Endodermal cell (in vitro differentiated cells): ENCODE data around the gene ELMO3. TPM values are rescaled to one million over a fixed set of nuclear protein-coding genes. Genes with fewer than 3 reads are reported as not detected.

ENCODE experiments used
- DNase-seq: peaks from one replicate; pipeline ENCODE4 v3.0.0-alpha.2; 2017
- H3K27ac ChIP-seq: 2 replicates; pipeline ENCODE4 v1.5.1; 2013; ENCODE audit warnings: mild to moderate bottlenecking, low read depth, low read length, moderate library complexity
- H3K27me3 ChIP-seq: 2 replicates; pipeline ENCODE4 v1.6.1; 2013; ENCODE audit warnings: mild to moderate bottlenecking, low read length, moderate library complexity; ENCODE audit not compliant: insufficient read depth, control insufficient read depth, poor library complexity, severe bottlenecking
- H3K36me3 ChIP-seq: 2 replicates; pipeline ENCODE4 v1.7.0; 2013; ENCODE audit warnings: mild to moderate bottlenecking, low read length, moderate library complexity; ENCODE audit not compliant: control insufficient read depth, insufficient read depth
- H3K4me1 ChIP-seq: one replicate; pipeline ENCODE4 v1.7.0; 2013; ENCODE audit warnings: low read length; ENCODE audit not compliant: control insufficient read depth, insufficient read depth
- H3K4me3 ChIP-seq: 2 replicates; pipeline ENCODE4 v1.5.1; 2013; ENCODE audit warnings: mild to moderate bottlenecking, low read length, moderate library complexity
- H3K9ac ChIP-seq: 2 replicates; pipeline ENCODE4 v1.6.1; 2013; ENCODE audit warnings: mild to moderate bottlenecking, low read length, moderate library complexity; ENCODE audit not compliant: poor library complexity, severe bottlenecking; ENCODE audit errors: extremely low read depth
- H3K9me3 ChIP-seq: 2 replicates; pipeline ENCODE4 v1.6.1; 2013; ENCODE audit warnings: mild to moderate bottlenecking, low read length, moderate library complexity; ENCODE audit not compliant: control insufficient read depth
- H3K27ac Mint-ChIP-seq: 2 replicates; pipeline ENCODE4 v1.8.0; 2020; ENCODE audit warnings: mixed read lengths
- H3K27me3 Mint-ChIP-seq: 2 replicates; pipeline ENCODE4 v1.8.0; 2021; ENCODE audit warnings: mild to moderate bottlenecking, mixed read lengths; ENCODE audit not compliant: insufficient read depth
- H3K36me3 Mint-ChIP-seq: 2 replicates; pipeline ENCODE4 v1.8.0; 2020; ENCODE audit warnings: low read depth, mixed read lengths
- H3K4me1 Mint-ChIP-seq: 2 replicates; pipeline ENCODE4 v1.8.0; 2020; ENCODE audit warnings: mixed read lengths
- H3K4me3 Mint-ChIP-seq: 2 replicates; pipeline ENCODE4 v1.8.0; 2020; ENCODE audit warnings: mild to moderate bottlenecking, moderate library complexity, mixed read lengths
- H3K9me3 Mint-ChIP-seq: 2 replicates; pipeline ENCODE4 v1.8.0; 2020; ENCODE audit warnings: mild to moderate bottlenecking, mixed read lengths
- WGBS, 2 experiments: methylation state at CpG; one replicate each; pipeline versions ENCODE4 v1.1.5 to v1.1.7; 2013; ENCODE audit warnings: missing lambda C conversion rate in 2 of 2, mixed read lengths in 1 of 2; ENCODE audit not compliant: insufficient coverage in 1 of 2, insufficient read length in 1 of 2; 5-methylcytosine and 5-hydroxymethylcytosine counted together
- total RNA-seq, 2 donors: library from RNA; stranded (reverse); fragmentation: NEBNext Ultra II Directional in 1 of 2; extraction: Animal tissue kit (Norgen Biotek cat#: 25700) in 1 of 2; gene quantifications; 2 replicates in 1 of 2; 3 replicates in 1 of 2; pipeline ENCODE4 v1.2.1, GENCODE V29; 2021
- TF ChIP-seq, protein P1 (sequence below): fragments of 200-600 bp; sonication (generic); conservative IDR thresholded peaks from 2 replicates; pipeline ENCODE4 v1.5.0; 2021; ENCODE audit warnings: antibody characterized with exemption, mild to moderate bottlenecking

Gene ELMO3
- total RNA-seq, 2 donors from 2014 or later: 5.6 to 6.4 TPM

DNA sequence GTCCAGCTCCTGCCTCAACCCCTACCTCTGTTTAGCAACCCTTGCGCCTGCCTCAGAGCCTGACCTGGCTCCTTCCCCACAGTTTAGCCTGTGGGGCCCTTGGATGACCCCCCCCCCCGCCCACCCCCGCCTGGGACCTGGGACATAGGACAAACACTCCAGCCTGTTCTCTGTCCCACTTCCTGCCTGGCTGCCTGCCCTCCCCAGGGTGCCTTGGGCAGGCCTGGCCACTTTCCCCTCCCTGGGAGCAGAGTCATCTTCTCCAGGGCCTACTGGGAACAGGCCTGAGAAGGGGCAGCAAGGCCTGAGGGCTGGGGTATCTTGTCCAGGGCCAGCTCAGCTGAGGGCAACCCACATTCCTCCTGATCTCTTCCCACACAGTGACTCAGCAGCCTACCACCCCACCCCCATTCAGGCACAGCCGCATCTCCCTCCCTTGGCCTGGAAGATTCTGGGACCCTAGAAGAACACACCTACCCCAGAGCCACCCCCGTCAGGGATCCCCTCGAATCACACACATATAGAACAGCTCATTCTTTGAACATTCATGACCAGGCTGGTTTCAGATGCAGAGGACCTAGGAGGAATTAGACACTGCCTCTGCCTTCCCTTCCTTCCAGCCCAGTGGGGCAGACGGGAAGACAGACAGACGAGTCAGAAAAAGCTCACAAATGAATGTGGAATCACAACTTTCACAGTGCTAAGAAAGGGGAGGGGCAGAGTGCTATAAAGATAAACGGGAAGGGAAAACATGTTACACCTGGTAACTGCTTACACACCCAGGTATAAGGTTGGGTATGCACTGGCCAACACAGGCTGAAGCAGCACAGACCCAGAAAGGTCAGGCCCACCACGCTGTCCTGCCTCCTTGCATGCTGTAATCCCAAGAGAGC, 42.3 kb downstream of the ELMO3 start:
- peak overlapping the region; percentile 94 for H3K27ac Mint-ChIP-seq

DNA sequence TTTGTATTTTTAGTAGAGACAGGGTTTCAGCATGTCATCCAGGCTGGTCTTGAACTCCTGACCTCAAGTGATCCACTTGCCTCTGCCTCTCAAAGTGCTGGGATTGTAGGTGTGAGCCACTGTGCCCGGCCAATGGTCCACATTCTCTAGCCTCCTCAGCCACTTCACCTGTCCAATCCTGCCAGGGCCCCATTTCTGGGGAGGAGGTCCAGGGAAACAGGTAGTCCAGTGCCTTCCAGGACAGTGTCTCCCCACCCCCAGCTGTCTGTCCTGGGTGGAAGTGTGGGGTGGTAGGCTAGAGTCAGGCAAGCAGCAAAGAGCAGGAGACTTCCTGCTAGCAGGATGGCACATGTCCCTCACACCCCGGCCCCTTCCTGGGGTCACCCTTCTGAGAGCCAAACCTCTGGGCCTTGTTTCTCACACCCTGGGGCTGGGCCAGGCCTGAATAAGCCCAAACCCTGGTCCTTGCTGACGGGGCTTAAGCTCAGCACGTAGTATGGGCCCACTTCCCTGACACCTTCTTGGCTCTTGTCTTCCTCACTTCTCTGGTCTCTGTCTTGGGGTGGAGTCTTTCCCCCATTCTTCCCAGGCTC, 43.3 kb downstream of the ELMO3 start:
- peaks cover 19% of the 10 kb centered on the region for H3K36me3 Mint-ChIP-seq
- H3K9ac ChIP-seq: no peak overlapping the region
- H3K4me1 ChIP-seq: peaks cover 24% of the 10 kb centered on the region
- H3K27me3 ChIP-seq: no peaks in the 10 kb centered on the region
- no peaks in the 10 kb centered on the region for H3K9me3 ChIP-seq
- no peak overlapping the region for H3K4me3 Mint-ChIP-seq
- peaks cover 14% of the 10 kb centered on the region for H3K4me1 Mint-ChIP-seq
- TF ChIP-seq, protein P1, sequence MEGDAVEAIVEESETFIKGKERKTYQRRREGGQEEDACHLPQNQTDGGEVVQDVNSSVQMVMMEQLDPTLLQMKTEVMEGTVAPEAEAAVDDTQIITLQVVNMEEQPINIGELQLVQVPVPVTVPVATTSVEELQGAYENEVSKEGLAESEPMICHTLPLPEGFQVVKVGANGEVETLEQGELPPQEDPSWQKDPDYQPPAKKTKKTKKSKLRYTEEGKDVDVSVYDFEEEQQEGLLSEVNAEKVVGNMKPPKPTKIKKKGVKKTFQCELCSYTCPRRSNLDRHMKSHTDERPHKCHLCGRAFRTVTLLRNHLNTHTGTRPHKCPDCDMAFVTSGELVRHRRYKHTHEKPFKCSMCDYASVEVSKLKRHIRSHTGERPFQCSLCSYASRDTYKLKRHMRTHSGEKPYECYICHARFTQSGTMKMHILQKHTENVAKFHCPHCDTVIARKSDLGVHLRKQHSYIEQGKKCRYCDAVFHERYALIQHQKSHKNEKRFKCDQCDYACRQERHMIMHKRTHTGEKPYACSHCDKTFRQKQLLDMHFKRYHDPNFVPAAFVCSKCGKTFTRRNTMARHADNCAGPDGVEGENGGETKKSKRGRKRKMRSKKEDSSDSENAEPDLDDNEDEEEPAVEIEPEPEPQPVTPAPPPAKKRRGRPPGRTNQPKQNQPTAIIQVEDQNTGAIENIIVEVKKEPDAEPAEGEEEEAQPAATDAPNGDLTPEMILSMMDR: no peak
- no peak overlapping the region for H3K27ac Mint-ChIP-seq
- H3K27me3 Mint-ChIP-seq: no peaks in the 10 kb centered on the region
- no peak overlapping the region for H3K4me3 ChIP-seq
- H3K36me3 ChIP-seq: peaks cover 74% of the 10 kb centered on the region
- 94 to 96% methylated on average over 2 to 4 of the region's 4 CpGs for WGBS, 2 experiments
- no peak for DNase-seq
- no peak overlapping the region for H3K27ac ChIP-seq
- H3K9me3 Mint-ChIP-seq: no peaks in the 10 kb centered on the region

More for the DNA sequence above, 42.3 kb downstream of the ELMO3 start:
- H3K27me3 ChIP-seq: no peaks in the 10 kb centered on the region
- Mint-ChIP-seq H3K27me3 (no peaks in the 10 kb centered on the region), H3K4me3 (no peak overlapping the region), H3K4me1 (peaks cover 14% of the 10 kb centered on the region), H3K36me3 (peaks cover 27% of the 10 kb centered on the region), H3K9me3 (no peaks in the 10 kb centered on the region)
- no peaks in the 10 kb centered on the region for H3K9me3 ChIP-seq
- H3K36me3 ChIP-seq: peaks cover 81% of the 10 kb centered on the region
- H3K4me1 ChIP-seq: peaks cover 24% of the 10 kb centered on the region
- 72 to 82% methylated on average over 3 to 8 of the region's 10 CpGs for WGBS, 2 experiments
- no peak overlapping the region for H3K9ac ChIP-seq
- DNase-seq: peak; percentile 79
- no peak overlapping the region for H3K4me3 ChIP-seq
- peak overlapping the region; percentile 36 for H3K27ac ChIP-seq
- TF ChIP-seq, protein P1: no peak

DNA sequence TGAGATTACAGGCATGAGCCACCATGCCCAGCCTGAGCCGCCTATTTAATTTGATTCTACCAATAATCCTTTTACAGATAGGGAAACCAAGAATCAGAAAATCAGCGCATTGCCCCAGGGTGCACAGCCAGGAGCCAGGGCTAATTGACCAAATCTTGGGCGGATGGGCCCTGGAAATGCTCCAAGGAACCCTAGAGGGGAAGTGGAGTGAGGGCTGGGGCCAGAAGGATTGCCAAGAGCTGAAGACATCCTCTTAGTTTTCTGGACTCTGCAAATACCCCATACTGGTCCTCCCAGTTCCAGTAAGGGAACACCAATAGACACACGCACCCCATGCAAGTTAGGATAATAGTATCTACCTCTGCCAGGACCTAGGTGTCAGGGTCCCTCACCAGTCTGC, 44.5 kb downstream of the ELMO3 start:
- Mint-ChIP-seq H3K36me3 (peaks cover 6% of the 10 kb centered on the region), H3K27ac (no peak overlapping the region), H3K4me1 (peaks cover 22% of the 10 kb centered on the region), H3K4me3 (no peak overlapping the region), H3K27me3 (peaks cover 8% of the 10 kb centered on the region), H3K9me3 (no peaks in the 10 kb centered on the region)
- H3K36me3 ChIP-seq: peaks cover 62% of the 10 kb centered on the region
- no peak overlapping the region for H3K27ac ChIP-seq
- no peaks in the 10 kb centered on the region for H3K27me3 ChIP-seq
- H3K4me3 ChIP-seq: peak overlapping the region; percentile 89
- peaks cover 24% of the 10 kb centered on the region for H3K4me1 ChIP-seq
- no peaks in the 10 kb centered on the region for H3K9me3 ChIP-seq
- TF ChIP-seq, protein P1: no peak
- 92 to 100% methylated on average over 3 to 4 of the region's 4 CpGs for WGBS, 2 experiments
- no peak overlapping the region for H3K9ac ChIP-seq
- no peak for DNase-seq
